Suprapubic skin (tissue), 4 donors: ENCODE measurements around the gene MYH7B. TPM values are rescaled to one million over a fixed set of nuclear protein-coding genes. Genes with fewer than 3 reads are reported as not detected.

Experiments used
- DNase-seq, 2 donors: peaks; one replicate each; pipeline ENCODE4 v3.0.0-alpha.2; 2019; ENCODE audit warnings: low spot score in 2 of 2
- H3K27ac ChIP-seq: fragments of 200-600 bp; sonication (generic); one replicate; pipeline ENCODE4 v1.5.1; 2019
- H3K27me3 ChIP-seq: fragments of 200-600 bp; sonication (generic); one replicate; pipeline ENCODE4 v1.5.1; 2019
- H3K36me3 ChIP-seq: fragments of 200-600 bp; sonication (generic); one replicate; pipeline ENCODE4 v1.5.1; 2019
- H3K4me1 ChIP-seq: fragments of 200-600 bp; sonication (generic); one replicate; pipeline ENCODE4 v1.5.1; 2019
- H3K4me3 ChIP-seq: fragments of 200-600 bp; sonication (generic); one replicate; pipeline ENCODE4 v1.5.1; 2019; ENCODE audit warnings: mild to moderate bottlenecking
- H3K9me3 ChIP-seq: fragments of 200-600 bp; sonication (generic); one replicate; pipeline ENCODE4 v1.5.1; 2019
- EP300 ChIP-seq: sonication (generic); formaldehyde crosslinking; IDR thresholded peaks from one replicate; pipeline ENCODE4 v1.6.1; 2017; ENCODE audit warnings: antibody characterized with exemption
- POLR2A ChIP-seq, 2 donors: fragments of 450-650 bp; IDR thresholded peaks; one replicate each; pipeline ENCODE4 v1.6.1; 2017; ENCODE audit warnings: antibody characterized with exemption in 2 of 2, mild to moderate bottlenecking in 2 of 2, moderate library complexity in 2 of 2
- POLR2AphosphoS5 ChIP-seq, 3 donors: sonication (generic); formaldehyde crosslinking; IDR thresholded peaks; one replicate each; pipeline ENCODE4 v1.6.1; 2017; ENCODE audit warnings: antibody characterized with exemption in 3 of 3
- WGBS: methylation state at CpG from one replicate; pipeline ENCODE4 v1.1.5; 2018; 5-methylcytosine and 5-hydroxymethylcytosine counted together
- total RNA-seq, 4 donors: library from RNA; depleted of rRNA; stranded (reverse); fragments of >200 nt; gene quantifications; one replicate each; pipeline ENCODE4 v1.1.0, GENCODE V29; 2016
- TF ChIP-seq, protein P1 (sequence below), 2 donors: fragments of 200-600 bp in 1 of 2; fragments of 450-650 bp in 1 of 2; sonication (generic) in 1 of 2; IDR thresholded peaks; one replicate each; pipeline ENCODE4 v1.5.1; 2016 to 2019; ENCODE audit warnings: antibody characterized with exemption in 2 of 2, mild to moderate bottlenecking in 1 of 2, moderate library complexity in 1 of 2

MYH7B gene
- total RNA-seq, 4 donors from 2014 or later = 0.18 to 0.97 (median 0.30) TPM; not detected in 1

DNA sequence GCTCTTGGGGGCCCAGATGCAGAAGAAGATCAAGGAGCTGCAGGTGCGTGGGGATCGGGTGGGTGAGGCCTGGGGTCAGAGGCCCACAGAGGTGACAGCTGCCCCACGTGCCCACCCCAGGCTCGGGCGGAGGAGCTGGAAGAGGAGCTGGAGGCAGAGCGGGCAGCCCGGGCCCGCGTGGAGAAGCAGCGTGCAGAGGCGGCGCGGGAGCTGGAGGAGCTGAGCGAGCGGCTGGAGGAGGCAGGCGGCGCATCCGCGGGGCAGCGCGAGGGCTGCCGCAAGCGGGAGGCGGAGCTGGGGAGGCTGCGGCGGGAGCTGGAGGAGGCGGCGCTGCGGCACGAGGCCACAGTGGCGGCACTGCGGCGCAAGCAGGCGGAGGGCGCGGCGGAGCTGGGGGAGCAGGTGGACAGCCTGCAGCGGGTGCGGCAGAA lies 41.5 kb downstream of the MYH7B start:
- Histone ChIP-seq H3K4me1 (peaks cover 8% of the 10 kb centered on the region), H3K27ac (no peak overlapping the region), H3K27me3 (no peaks in the 10 kb centered on the region), H3K9me3 (no peaks in the 10 kb centered on the region), H3K36me3 (peaks cover 75% of the 10 kb centered on the region), H3K4me3 (no peak overlapping the region)
- TF ChIP-seq EP300 (no peak), POLR2AphosphoS5 (IDR thresholded peaks at IDR 0.05) (no peak), POLR2A (IDR thresholded peaks at IDR 0.05) (no peak)
- TF ChIP-seq, protein P1, sequence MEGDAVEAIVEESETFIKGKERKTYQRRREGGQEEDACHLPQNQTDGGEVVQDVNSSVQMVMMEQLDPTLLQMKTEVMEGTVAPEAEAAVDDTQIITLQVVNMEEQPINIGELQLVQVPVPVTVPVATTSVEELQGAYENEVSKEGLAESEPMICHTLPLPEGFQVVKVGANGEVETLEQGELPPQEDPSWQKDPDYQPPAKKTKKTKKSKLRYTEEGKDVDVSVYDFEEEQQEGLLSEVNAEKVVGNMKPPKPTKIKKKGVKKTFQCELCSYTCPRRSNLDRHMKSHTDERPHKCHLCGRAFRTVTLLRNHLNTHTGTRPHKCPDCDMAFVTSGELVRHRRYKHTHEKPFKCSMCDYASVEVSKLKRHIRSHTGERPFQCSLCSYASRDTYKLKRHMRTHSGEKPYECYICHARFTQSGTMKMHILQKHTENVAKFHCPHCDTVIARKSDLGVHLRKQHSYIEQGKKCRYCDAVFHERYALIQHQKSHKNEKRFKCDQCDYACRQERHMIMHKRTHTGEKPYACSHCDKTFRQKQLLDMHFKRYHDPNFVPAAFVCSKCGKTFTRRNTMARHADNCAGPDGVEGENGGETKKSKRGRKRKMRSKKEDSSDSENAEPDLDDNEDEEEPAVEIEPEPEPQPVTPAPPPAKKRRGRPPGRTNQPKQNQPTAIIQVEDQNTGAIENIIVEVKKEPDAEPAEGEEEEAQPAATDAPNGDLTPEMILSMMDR (IDR thresholded peaks at IDR 0.05) = no peak
- WGBS = 52% methylated on average over 37 of the region's 39 CpGs
- DNase-seq = no peak

DNA sequence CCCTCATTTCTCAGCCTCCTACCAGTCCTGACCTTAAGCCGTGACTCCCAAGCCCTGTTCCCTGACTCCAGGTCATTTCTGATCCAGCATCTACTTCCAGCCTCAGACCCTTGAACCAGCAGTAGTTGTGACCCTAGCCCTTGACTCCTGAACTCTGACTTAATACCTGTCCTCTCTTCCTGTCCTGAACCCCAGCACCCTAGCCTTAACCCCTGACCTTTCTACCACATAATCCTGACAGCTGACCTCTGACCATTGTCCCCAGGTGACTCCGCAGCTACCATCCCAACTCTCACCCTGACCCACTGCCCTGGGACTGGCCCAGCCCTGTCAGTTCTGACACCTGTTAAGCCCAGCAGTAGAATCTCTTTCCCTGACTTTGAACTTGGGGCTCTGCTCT lies 42.1 kb downstream of the MYH7B start:
- Histone ChIP-seq H3K4me3 (no peak overlapping the region), H3K36me3 (peaks cover 81% of the 10 kb centered on the region), H3K4me1 (peaks cover 8% of the 10 kb centered on the region), H3K27ac (no peak overlapping the region), H3K9me3 (no peaks in the 10 kb centered on the region), H3K27me3 (no peaks in the 10 kb centered on the region)
- TF ChIP-seq POLR2AphosphoS5 (IDR thresholded peaks at IDR 0.05) (no peak), EP300 (no peak), POLR2A (IDR thresholded peaks at IDR 0.05) (no peak)
- TF ChIP-seq, protein P1 (IDR thresholded peaks at IDR 0.05) = no peak
- WGBS = 100% methylated on average over 2 of the region's 2 CpGs
- DNase-seq = no peak

- 90% methylated on average over 28 of the region's 28 CpGs for whole genome bisulfite sequencing
- no peak overlapping the region for H3K4me3 ChIP-seq
- no peaks in the 10 kb centered on the region for H3K9me3 ChIP-seq
- H3K4me1 ChIP-seq = peaks cover 8% of the 10 kb centered on the region
- no peaks in the 10 kb centered on the region for H3K27me3 ChIP-seq
- TF ChIP-seq POLR2AphosphoS5 (IDR thresholded peaks at IDR 0.05) (no peak), EP300 (no peak), POLR2A (IDR thresholded peaks at IDR 0.05) (no peak)
- TF ChIP-seq, protein P1 (IDR thresholded peaks at IDR 0.05) = no peak
- no peak overlapping the region for H3K27ac ChIP-seq
- H3K36me3 ChIP-seq = peaks cover 84% of the 10 kb centered on the region
- no peak for DNase-seq
These were observed 42.8 kb downstream of the MYH7B start for GRCh38 chr20:34998331-34998950.

DNA sequence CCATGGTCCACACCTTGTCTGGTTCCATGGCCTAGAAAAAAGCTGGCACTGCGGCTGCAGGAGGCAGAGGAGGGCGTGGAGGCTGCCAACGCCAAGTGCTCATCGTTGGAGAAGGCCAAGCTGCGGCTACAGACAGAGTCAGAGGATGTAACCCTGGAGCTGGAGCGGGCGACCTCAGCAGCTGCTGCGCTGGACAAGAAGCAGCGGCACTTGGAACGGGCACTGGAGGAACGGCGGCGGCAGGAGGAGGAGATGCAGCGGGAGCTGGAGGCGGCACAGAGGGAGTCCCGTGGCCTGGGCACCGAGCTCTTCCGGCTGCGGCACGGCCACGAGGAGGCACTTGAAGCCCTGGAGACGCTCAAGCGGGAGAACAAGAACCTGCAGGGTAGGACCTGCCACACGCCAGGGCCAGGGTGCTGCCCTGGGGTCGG lies 43.4 kb downstream of the MYH7B start:
- H3K4me1 ChIP-seq = peaks cover 8% of the 10 kb centered on the region
- H3K9me3 ChIP-seq = no peaks in the 10 kb centered on the region
- no peaks in the 10 kb centered on the region for H3K27me3 ChIP-seq
- no peak overlapping the region for H3K4me3 ChIP-seq
- H3K36me3 ChIP-seq = peaks cover 84% of the 10 kb centered on the region
- H3K27ac ChIP-seq = no peak overlapping the region
- TF ChIP-seq POLR2A (IDR thresholded peaks at IDR 0.05) (no peak), POLR2AphosphoS5 (IDR thresholded peaks at IDR 0.05) (no peak), EP300 (no peak)
- TF ChIP-seq, protein P1 (IDR thresholded peaks at IDR 0.05) = no peak
- 85% methylated on average over 25 of the region's 25 CpGs for WGBS
- no peak for DNase-seq

DNA sequence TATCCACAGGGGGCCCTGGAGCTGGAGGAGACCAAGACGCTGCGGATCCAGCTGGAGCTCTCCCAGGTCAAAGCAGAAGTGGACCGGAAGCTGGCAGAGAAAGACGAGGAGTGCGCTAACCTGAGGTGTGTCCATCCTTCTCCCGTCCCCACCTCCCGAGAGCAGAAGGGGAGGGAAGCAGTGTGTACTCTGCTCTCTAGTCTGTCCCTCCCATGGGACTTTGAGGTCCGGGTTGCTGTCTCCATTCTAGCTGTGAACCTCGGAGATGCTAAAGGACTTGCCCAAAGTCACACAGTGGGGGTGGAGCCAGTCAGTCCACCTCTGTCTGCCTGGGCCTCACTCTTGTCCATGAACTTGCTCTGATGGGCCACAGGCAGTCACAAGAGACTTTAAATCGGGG lies 44.1 kb downstream of the MYH7B start:
- H3K36me3 ChIP-seq = peaks cover 88% of the 10 kb centered on the region
- no peak overlapping the region for H3K27ac ChIP-seq
- peaks cover 8% of the 10 kb centered on the region for H3K4me1 ChIP-seq
- no peaks in the 10 kb centered on the region for H3K27me3 ChIP-seq
- no peaks in the 10 kb centered on the region for H3K9me3 ChIP-seq
- 89% methylated on average over 8 of the region's 10 CpGs for WGBS
- DNase-seq = no peak
- H3K4me3 ChIP-seq = no peak overlapping the region
- TF ChIP-seq EP300 = no peak
- TF ChIP-seq, protein P1 (IDR thresholded peaks at IDR 0.05) = no peak
- TF ChIP-seq POLR2A (IDR thresholded peaks at IDR 0.05) = no peak
- TF ChIP-seq POLR2AphosphoS5 (IDR thresholded peaks at IDR 0.05) = no peak
